GM19238 (cell line): ENCODE results near the gene NFE2L1.
"Not testable (repeated sequence)": the region's sequence is repeated elsewhere in the genome, so short reads cannot be mapped to it uniquely, and the experiment has no call there.

Source experiments
- DNase-seq: peaks from one replicate; pipeline ENCODE4 v3.0.0; 2011; ENCODE audit warnings: low spot score; ENCODE audit not compliant: insufficient read length

The NFE2L1 gene, protein sequence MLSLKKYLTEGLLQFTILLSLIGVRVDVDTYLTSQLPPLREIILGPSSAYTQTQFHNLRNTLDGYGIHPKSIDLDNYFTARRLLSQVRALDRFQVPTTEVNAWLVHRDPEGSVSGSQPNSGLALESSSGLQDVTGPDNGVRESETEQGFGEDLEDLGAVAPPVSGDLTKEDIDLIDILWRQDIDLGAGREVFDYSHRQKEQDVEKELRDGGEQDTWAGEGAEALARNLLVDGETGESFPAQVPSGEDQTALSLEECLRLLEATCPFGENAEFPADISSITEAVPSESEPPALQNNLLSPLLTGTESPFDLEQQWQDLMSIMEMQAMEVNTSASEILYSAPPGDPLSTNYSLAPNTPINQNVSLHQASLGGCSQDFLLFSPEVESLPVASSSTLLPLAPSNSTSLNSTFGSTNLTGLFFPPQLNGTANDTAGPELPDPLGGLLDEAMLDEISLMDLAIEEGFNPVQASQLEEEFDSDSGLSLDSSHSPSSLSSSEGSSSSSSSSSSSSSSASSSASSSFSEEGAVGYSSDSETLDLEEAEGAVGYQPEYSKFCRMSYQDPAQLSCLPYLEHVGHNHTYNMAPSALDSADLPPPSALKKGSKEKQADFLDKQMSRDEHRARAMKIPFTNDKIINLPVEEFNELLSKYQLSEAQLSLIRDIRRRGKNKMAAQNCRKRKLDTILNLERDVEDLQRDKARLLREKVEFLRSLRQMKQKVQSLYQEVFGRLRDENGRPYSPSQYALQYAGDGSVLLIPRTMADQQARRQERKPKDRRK

GRCh38 chr17:48047741-48048383, at the start of gene NFE2L1:
Gene NFE2L1 (plus strand): TSS chr17:48048359. CDS start chr17:48051119, 2,760 bp downstream.
- peak; percentile 88 for DNase-seq

DNA sequence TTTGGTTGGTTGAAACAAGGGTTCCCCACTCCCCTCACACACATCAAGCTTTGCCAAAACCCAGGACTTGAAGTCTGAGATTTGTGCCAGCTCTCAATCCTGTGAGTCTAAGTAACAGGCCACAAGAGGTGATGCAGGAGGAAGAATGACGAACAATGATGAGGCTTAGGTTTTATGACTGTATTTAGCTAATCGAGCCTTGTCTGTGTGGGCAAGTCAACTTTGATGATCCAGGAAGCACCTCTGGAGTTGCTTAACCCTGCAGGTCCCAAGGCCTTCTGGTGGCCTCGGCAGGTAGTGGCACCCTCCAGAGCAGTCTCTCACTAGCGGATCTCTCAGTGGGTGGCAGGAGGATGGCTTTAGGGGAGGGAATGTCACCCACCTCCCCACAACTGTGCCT, 48.6 kb upstream of the NFE2L1 start:
- DNase-seq: no peak

GRCh38 chr17:48001197-48001596, 47.0 kb upstream of the NFE2L1 start:
- DNase-seq: no peak

DNA sequence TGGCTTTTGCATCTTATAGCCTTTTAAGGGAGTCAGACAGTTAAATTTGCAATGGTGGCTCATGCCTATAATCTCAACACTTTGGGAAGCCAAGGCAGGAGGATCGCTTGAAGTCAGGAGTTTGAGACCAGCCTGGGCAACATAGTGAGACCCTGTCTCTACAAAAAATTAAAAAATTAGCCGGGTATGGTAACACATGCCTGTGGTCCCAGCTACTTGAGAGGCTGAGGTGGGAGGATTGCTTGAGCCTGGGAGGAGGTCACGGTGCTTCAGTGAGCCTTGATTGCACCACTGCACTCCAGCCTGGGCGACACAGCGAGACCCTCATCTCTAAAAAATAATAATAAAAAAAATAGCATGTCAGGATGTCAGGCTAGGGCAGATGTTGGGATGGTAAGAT, 46.5 kb upstream of the NFE2L1 start:
- DNase-seq: not testable (repeated sequence)

- no peak for DNase-seq
These were observed 45.8 kb upstream of the NFE2L1 start for GRCh38 chr17:48002266-48002915.

DNA sequence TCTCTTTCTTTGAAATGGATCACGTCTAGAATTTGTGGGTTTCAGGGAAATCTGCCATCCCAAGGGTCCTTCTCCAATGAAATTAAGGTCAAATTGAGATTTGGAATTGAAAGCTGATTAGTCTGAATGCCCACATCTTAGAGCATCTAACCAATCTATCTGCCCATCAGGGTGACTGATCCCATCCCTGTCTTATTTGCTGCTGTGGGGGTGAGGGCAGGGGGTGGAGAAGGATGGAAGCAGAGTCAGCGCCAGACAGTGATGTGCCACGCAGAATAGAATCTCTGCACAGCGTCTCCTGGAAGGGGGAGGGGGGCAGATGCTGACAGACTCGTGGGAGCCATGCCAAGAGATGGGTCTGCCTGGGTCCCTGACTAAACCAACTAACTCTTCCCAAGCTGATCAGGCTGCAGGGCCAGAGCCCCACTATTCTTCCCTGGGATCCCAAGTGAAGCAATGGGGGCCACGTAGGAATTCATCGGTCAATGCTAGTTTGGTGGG, 45.2 kb upstream of the NFE2L1 start:
- DNase-seq: no peak

GRCh38 chr17:48003417-48004151, 44.6 kb upstream of the NFE2L1 start:
- DNase-seq: no peak

- DNase-seq: no peak
These were observed 43.2 kb upstream of the NFE2L1 start for GRCh38 chr17:48004983-48005382.

DNA sequence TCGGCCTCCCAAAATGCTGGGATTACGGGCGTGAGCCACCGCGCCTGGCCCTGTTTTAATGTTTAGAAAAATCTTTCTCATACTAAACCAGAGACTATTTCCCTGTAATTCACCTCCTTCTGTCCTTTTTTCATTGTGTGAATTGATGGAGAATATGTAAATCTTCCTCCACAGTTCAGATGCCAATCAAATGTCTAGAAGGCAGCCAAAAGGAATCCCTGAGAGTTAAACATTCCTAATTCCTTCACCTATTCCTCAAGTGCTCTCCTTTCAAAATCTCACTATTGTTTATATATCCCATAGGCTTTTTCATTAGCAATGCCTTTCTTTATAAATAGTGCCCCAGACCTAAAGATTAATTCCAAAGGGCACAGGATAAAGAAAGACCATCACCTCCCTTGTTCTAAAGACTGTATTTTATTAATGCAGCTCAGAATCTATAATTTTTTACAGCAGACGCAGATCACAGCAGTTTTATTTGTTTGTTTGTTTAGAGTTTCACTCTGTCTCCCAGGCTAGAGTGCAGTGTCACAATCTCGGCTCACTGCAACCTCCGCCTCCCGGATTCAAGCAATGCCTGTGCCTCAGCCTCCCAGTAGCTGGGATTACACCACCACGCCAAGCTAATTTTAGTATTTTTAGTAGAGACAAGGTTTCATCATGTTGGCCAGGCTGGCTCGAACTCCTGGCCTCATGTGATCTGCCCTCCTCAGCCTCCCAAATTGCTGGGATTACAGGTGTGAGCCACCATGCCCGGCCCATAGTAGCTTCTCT, 41.0 kb upstream of the NFE2L1 start:
- DNase-seq: no peak

- no peak for DNase-seq
These were observed 38.0 kb upstream of the NFE2L1 start for GRCh38 chr17:48010193-48010592.

DNA sequence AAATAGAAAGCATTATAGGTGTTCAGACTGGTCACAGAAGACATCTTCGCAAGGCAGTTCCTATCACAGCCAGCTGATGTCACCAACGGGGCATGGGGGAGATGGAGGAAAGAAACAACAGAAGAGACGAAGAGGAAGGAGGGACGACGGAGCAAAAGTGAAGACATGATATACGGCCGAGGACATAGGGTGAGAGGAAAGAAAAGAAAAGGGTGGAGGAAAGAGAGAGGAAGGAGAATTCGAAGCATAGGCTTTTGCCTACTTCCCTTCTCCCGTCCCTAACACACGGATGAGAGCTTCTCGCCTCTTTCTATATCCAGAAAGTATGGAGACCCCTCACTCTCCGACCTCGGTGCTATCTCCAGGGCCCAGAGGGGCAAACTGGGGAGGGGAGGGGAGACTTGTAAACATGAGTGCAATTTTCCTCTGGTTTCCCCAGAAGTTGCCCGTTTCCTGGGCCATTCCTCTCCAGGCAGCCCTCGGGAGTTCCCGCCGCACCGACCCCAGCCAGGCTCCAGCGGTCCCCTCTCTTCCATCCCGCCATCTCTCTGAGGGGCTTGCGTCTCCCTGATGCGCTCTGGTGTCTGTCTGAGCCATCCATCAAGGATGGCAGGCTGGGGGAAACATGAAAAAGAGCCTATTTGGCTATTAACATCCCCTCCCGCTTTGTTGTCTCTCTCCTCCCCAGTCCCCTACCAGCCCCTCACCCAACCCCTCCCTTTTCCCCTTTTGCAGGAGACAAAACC, 36.6 kb upstream of the NFE2L1 start:
- peak; percentile 41 for DNase-seq

GRCh38 chr17:48012151-48012520, 36.0 kb upstream of the NFE2L1 start:
- DNase-seq: peak; percentile 73

DNA sequence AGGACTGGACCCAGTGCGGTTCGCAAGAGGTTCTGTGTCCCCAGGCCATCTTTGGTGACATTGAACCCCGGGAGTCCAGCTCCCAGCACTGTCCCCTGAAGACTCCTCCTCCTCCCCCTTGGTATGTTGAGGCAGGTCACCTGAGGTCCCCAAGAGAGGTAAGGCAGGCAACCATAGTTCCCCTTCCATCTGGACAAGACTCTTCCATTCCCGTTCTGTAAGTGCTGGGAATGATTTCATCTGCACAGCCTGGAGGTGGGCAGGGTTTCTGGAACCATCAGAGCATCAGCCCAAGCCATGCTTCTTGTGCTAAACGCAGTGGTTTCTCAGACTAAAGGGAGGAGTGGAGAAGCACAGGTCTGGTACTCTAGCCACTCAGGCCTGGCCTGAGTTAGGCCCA, 35.5 kb upstream of the NFE2L1 start:
- DNase-seq: no peak

DNA sequence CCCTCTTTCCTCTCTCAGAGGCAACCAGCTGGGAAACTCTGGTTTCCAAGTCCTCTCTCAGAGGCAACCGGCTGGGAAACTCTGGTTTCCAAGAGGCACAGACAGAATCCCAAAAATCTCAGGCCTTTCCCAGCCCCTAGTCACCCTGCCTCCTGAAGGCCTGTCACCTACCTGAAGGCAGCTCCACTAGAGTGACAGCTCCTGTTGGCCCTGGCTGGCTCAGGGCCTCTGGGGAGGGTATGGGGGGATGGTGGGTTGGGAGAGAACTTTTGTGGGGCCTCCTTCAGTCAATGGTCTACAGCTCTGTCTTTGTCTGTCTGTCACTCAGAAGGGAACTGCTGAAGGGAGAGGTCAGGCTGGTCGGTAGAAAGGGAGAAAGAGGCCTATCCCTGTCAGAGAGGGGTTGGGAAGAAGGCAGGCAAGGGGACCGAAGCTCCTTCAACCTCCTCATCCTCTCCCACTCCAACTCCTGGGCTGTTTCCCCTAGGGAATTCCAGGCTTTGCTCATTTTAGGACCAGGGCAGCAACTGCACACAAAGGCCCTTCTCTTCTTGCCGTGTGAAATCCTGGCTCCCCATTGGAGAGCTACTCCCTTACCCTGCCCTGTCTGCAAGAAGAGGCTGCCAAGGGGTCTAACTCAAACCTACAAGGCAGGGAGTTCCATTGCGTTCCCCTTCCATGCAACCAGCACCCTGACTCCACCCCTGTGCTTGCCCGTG, 34.1 kb upstream of the NFE2L1 start:
- no peak for DNase-seq

- no peak for DNase-seq
These were observed 33.5 kb upstream of the NFE2L1 start for GRCh38 chr17:48014595-48015111.

GRCh38 chr17:48016112-48016511, 32.0 kb upstream of the NFE2L1 start:
- no peak for DNase-seq

GRCh38 chr17:48017817-48018158, 30.4 kb upstream of the NFE2L1 start:
- DNase-seq: not testable (repeated sequence)

DNA sequence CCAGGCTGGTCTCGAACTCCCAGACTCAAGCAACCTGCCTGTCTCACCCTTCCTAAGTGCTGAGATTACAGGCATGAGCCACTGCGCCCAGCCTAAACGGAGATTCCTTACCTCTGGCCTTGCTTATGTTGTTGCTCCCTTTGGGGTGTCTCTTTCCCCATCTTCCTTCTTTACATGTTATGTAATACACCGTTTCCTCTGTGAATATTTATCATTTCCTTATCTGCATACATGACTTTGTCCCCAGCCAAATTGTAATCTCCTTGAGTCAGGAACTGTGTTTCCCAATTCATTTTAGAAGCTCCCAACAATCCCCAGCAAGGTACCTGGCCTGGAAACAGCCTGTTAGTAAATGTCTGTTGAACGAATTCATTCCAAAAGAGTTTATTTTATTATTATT, 26.2 kb upstream of the NFE2L1 start:
- DNase-seq: no peak

- no peak for DNase-seq
These were observed 25.3 kb upstream of the NFE2L1 start for GRCh38 chr17:48022901-48023300.
